ENCODE measurements around the gene BICDL1.

Gene BICDL1

GRCh38 chr12:120075034-120075616, 86.1 kb downstream of the BICDL1 start:
- FAIRE-seq (no peak), DNase-seq (ENCODE audit: insufficient read length) (no peak)
- TF ChIP-seq TAF1 (IDR thresholded peaks at IDR 0.05; ENCODE audit: borderline replicate concordance, low read depth, low read length) (no peak), POLR2A (IDR thresholded peaks at IDR 0.05; ENCODE audit: low read depth, low read length) (no peak), POLR2AphosphoS5 (IDR thresholded peaks at IDR 0.05; ENCODE audit: low read depth, low read length) (no peak)

- FAIRE-seq (no peak), DNase-seq (ENCODE audit: insufficient read length) (no peak)
- TF ChIP-seq POLR2A (IDR thresholded peaks at IDR 0.05; ENCODE audit: low read depth, low read length) (no peak), TAF1 (IDR thresholded peaks at IDR 0.05; ENCODE audit: borderline replicate concordance, low read depth, low read length) (no peak), POLR2AphosphoS5 (IDR thresholded peaks at IDR 0.05; ENCODE audit: low read depth, low read length) (no peak)
Measured at GRCh38 chr12:120076651-120077050, 87.6 kb downstream of the BICDL1 start.

DNA sequence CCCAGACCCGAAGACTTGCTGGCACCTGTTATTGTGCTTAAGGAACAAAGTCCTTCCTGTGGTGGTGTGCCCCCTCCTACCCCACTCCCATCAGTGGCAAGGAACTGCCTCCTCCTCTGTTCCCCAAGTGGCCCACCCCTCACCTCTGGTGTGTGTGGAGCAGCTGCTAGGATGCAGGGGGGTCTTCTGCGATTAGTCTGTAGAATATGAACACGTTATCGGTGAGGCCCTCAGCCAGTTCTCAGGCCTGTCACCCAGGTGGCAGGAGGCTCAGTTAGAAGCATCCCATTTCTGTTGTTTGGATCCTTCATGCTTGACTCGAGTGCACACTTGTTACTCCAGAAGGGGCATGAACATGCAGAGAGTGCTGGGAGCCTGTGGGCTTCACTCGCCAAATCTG, 88.2 kb downstream of the BICDL1 start:
- no peak for DNase-seq (ENCODE audit: insufficient read length)
- no peak for FAIRE-seq
- TF ChIP-seq POLR2A (IDR thresholded peaks at IDR 0.05; ENCODE audit: low read depth, low read length), result no peak
- no peak for TF ChIP-seq TAF1 (IDR thresholded peaks at IDR 0.05; ENCODE audit: borderline replicate concordance, low read depth, low read length)
- TF ChIP-seq POLR2AphosphoS5 (IDR thresholded peaks at IDR 0.05; ENCODE audit: low read depth, low read length), result no peak

GRCh38 chr12:120078868-120079267, 89.8 kb downstream of the BICDL1 start:
- DNase-seq (ENCODE audit: insufficient read length) (no peak), FAIRE-seq (no peak)
- TF ChIP-seq TAF1 (IDR thresholded peaks at IDR 0.05; ENCODE audit: borderline replicate concordance, low read depth, low read length) (no peak), POLR2AphosphoS5 (IDR thresholded peaks at IDR 0.05; ENCODE audit: low read depth, low read length) (no peak), POLR2A (IDR thresholded peaks at IDR 0.05; ENCODE audit: low read depth, low read length) (no peak)

DNA sequence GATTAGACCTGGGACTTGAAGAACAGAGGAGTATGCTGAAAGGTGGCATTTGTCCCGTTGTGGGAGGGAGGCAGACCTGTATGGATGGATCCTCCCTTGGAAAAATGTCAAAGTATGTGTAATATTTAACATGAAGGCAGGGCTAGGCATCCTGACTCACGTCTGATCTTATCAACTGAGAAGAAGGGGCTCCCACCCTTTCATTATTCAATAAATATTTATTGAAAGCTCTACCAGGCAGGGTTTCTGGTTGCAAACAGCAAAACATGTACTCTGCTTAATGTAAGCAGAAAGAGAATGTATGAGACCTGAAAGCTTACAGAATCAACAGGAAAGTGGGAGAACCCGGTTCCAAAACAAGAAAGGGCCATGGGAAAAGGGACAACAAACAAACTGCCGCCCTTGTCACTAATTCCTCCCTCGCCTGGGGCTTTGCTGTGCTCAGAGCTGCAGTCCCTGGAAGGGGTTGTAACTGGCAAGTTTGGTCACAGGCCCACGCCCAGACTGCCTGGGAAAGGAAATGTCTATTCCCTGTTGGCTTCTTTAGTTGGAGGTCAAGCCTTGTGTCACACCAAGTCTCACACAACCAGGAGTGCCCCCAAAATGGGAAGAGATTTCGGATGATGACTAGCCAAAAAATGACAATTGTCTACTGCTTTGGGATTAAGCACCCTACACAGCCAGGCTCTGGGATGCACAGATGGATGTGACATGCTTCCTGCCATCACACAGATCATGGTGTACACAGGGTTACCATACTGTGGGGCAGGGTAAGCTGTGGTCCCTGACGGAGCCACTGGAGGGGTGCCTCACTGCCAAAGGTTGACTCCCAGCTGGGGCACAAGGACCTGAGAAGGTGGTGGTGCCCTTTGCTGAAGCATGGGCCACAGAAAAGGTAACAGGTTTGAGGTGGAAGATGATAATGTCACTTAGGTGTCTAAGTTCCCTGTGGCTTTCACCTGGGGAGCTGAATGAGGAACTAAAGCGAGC, 90.7 kb downstream of the BICDL1 start:
- FAIRE-seq (no peak), DNase-seq (ENCODE audit: insufficient read length) (no peak)
- no peak for TF ChIP-seq POLR2A (IDR thresholded peaks at IDR 0.05; ENCODE audit: low read depth, low read length)
- no peak for TF ChIP-seq TAF1 (IDR thresholded peaks at IDR 0.05; ENCODE audit: borderline replicate concordance, low read depth, low read length)
- TF ChIP-seq POLR2AphosphoS5 (IDR thresholded peaks at IDR 0.05; ENCODE audit: low read depth, low read length), result no peak

- TF ChIP-seq POLR2AphosphoS5 (IDR thresholded peaks at IDR 0.05; ENCODE audit: low read depth, low read length), result no peak
- TF ChIP-seq TAF1 (IDR thresholded peaks at IDR 0.05; ENCODE audit: borderline replicate concordance, low read depth, low read length), result no peak
- FAIRE-seq (no peak), DNase-seq (ENCODE audit: insufficient read length) (no peak)
Measured at GRCh38 chr12:120081641-120082040, 92.6 kb downstream of the BICDL1 start.

- DNase-seq (ENCODE audit: insufficient read length) (no peak), FAIRE-seq (no peak)
- TF ChIP-seq TAF1 (IDR thresholded peaks at IDR 0.05; ENCODE audit: borderline replicate concordance, low read depth, low read length), result no peak
- no peak for TF ChIP-seq POLR2A (IDR thresholded peaks at IDR 0.05; ENCODE audit: low read depth, low read length)
Measured at GRCh38 chr12:120085920-120086645, 97.0 kb downstream of the BICDL1 start.

DNA sequence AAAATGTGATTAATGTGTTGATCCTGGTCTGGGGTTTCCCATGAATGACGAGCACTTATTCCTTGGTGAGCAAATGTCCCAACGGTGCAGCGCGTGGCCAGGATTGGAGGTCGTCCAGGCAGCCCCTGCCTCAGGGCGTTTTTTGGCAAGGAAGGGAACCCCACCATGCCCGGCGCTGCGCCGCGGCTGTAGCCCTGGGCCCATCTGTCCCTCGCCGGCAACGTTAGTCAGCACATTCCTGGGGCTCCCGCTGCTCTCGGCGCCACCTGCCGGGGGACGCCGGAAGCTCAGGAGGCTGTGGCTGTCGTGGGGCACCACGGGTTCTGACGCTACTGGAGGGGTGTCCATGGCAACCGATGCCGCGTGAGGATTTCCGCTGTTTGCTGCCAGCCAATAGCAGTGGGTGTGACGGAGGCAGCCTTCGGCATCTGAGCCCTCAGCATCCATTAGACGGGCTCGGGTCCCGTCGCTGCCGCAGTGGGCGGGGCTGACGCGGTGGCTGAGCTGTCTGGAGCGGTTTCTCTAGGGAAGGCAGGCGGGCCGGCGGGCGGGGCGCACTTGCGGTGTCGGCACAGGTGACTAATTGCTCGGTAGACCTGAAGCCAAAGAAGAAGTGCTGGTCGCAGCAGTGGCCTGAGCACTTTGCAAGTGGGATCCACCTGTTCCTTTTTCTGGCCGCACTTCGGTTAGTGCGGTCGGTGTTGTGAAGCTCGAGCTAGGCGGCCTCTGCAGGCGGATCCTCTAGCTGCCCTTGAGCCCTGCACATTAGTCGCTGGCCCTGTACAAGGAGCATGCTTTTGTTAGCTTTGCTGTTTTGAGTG, 98.0 kb downstream of the BICDL1 start:
- DNase-seq (ENCODE audit: insufficient read length), result peak; percentile 99
- peak; percentile 80 for FAIRE-seq
- no peak for TF ChIP-seq TAF1 (IDR thresholded peaks at IDR 0.05; ENCODE audit: borderline replicate concordance, low read depth, low read length)
- TF ChIP-seq POLR2A (IDR thresholded peaks at IDR 0.05; ENCODE audit: low read depth, low read length), result peak; percentile 28; the same call in 1 of the 2 replicates
- no peak for TF ChIP-seq POLR2AphosphoS5 (IDR thresholded peaks at IDR 0.05; ENCODE audit: low read depth, low read length)

GRCh38 chr12:120089105-120089504, 100.1 kb downstream of the BICDL1 start:
- DNase-seq (ENCODE audit: insufficient read length) (no peak), FAIRE-seq (no peak)
- TF ChIP-seq POLR2A (IDR thresholded peaks at IDR 0.05; ENCODE audit: low read depth, low read length), result no peak
- no peak for TF ChIP-seq POLR2AphosphoS5 (IDR thresholded peaks at IDR 0.05; ENCODE audit: low read depth, low read length)
- TF ChIP-seq TAF1 (IDR thresholded peaks at IDR 0.05; ENCODE audit: borderline replicate concordance, low read depth, low read length), result no peak

GRCh38 chr12:120089796-120090195, 100.8 kb downstream of the BICDL1 start:
- FAIRE-seq (no peak), DNase-seq (ENCODE audit: insufficient read length) (no peak)
- no peak for TF ChIP-seq TAF1 (IDR thresholded peaks at IDR 0.05; ENCODE audit: borderline replicate concordance, low read depth, low read length)
- no peak for TF ChIP-seq POLR2A (IDR thresholded peaks at IDR 0.05; ENCODE audit: low read depth, low read length)
- no peak for TF ChIP-seq POLR2AphosphoS5 (IDR thresholded peaks at IDR 0.05; ENCODE audit: low read depth, low read length)

DNA sequence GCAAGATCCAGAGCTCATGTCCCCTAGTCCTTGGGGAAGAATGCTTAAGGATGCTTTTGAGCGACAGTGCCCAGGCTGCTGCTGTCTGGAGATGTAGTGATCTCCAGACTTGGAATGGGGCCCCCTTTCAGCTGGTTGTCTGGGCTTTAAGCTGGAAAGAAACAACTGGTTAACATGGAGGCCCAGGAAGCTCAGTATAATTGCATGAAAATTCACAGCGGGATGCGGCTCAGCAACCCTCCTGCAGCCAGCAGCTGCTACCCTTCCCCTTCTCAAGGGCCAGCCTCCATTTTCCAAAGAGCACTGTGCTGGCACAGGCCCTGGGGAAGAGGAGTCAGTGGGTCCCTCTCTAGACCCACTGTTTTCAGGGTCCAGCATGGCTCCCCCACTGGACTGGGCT, 101.2 kb downstream of the BICDL1 start:
- no peak for FAIRE-seq
- no peak for TF ChIP-seq POLR2AphosphoS5 (IDR thresholded peaks at IDR 0.05; ENCODE audit: low read depth, low read length)
- TF ChIP-seq TAF1 (IDR thresholded peaks at IDR 0.05; ENCODE audit: borderline replicate concordance, low read depth, low read length), result no peak
- TF ChIP-seq POLR2A (IDR thresholded peaks at IDR 0.05; ENCODE audit: low read depth, low read length), result no peak
- DNase-seq (ENCODE audit: insufficient read length), result no peak
